Adrenal gland (tissue), 12 donors: ENCODE data around the gene FBXO22. TPM values are rescaled to one million over a fixed set of nuclear protein-coding genes. Genes with fewer than 3 reads are reported as not detected.

Experiments
- polyA plus RNA-seq, 3 donors: library from polyadenylated mRNA; stranded (reverse); fragments of 200-250 nt in 2 of 3; fragments of 350-450 nt in 1 of 3; fragmentation: Illumina TruSeq in 1 of 3; extraction: RNeasy Lipid Tissue Mini Kit (QIAGEN cat#74804) in 1 of 3; gene quantifications; one replicate each; pipeline ENCODE4 v1.2.3, GENCODE V29; 2013 to 2014
- small RNA-seq, 2 donors: library from RNA; depleted of rRNA; stranded (forward); fragments of <200 nt; gene quantifications; one replicate each; pipeline ENCODE3, GENCODE V24; 2016
- total RNA-seq, 9 donors: library from RNA; depleted of rRNA in 4 of 9; stranded (reverse); fragments of >200 nt in 4 of 9; fragments of 120-200 nt in 1 of 9; fragmentation: NEBNext Ultra II Directional in 1 of 9; extraction: Animal tissue kit (Norgen Biotek cat#: 25700) in 1 of 9; gene quantifications; one replicate each; pipeline versions ENCODE4 v1.1.0 to v1.2.4, GENCODE V29; 2013 to 2023
- donor health status: healthy with polysubstance abuse.
- donor health status: Bipolar disorder and iron deficiency.
- donor health status: DM: yes; HTN: yes; CAD: no.
- donor health status: DM: no; HTN: no; CAD: no.
- donor health status: DM: no; HTN: no; CAD: no.
- donor health status: DM: yes; HTN: yes; CAD: no.

FBXO22 gene
- total and polyA plus RNA-seq, 12 donors, result 5.1 to 40.8 (median 24.7) TPM

Small RNAs within 50 kb of the gene (small RNA-seq; reads per million reads assigned to genes)
- gene RN7SL510P, result 0 reads per million in 2 donors

Other genes starting within 250 kb of the FBXO22 start
- gene CSPG4, start 191.0 kb upstream of the FBXO22 start, total RNA-seq, result 1 to 10 TPM; 1.3 to 6.3 (median 2.7) TPM
- gene CSPG4, start 191.0 kb upstream of the FBXO22 start, polyA plus RNA-seq, result 1 to 10 TPM in 2 of 3 donors, under 1 TPM in 1; 0.55 to 6.6 (median 4.3) TPM
- 10 to 100 TPM; 35.0 to 76.7 (median 45.6) TPM for gene UBE2Q2, start 60.4 kb upstream of the FBXO22 start, total RNA-seq
- gene UBE2Q2, start 60.4 kb upstream of the FBXO22 start, polyA plus RNA-seq, result 10 to 100 TPM; 18.7 to 49.8 (median 36.6) TPM
- 10 to 100 TPM in 2 of 9 donors, 1 to 10 TPM in 7; 1.5 to 16.9 (median 4.7) TPM for gene NRG4, start 108.5 kb downstream of the FBXO22 start, total RNA-seq
- 1 to 10 TPM; 2.6 to 3.9 (median 3.6) TPM for gene NRG4, start 108.5 kb downstream of the FBXO22 start, polyA plus RNA-seq
- gene TMEM266, start 156.1 kb downstream of the FBXO22 start, total RNA-seq, result 10 to 100 TPM in 2 of 9 donors, 1 to 10 TPM in 7; 1.3 to 23.1 (median 5.4) TPM
- 1 to 10 TPM; 2.5 to 8.0 (median 6.4) TPM for gene TMEM266, start 156.1 kb downstream of the FBXO22 start, polyA plus RNA-seq